KOPT-K1 (cell line): Measurements from ENCODE around the gene PHF20.

Experiments used
- H3K27ac ChIP-seq: fragments of 200-600 bp; sonication (generic); 2 replicates; pipeline ENCODE4 v1.5.1; 2016; ENCODE audit warnings: antibody characterized with exemption, mild to moderate bottlenecking, low read depth, low read length; ENCODE audit not compliant: poor library complexity, severe bottlenecking
- H3K36me3 ChIP-seq: fragments of 200-600 bp; sonication (generic); 2 replicates; pipeline ENCODE4 v1.5.1; 2017; ENCODE audit warnings: antibody characterized with exemption, mild to moderate bottlenecking, low read length, moderate library complexity; ENCODE audit not compliant: insufficient read depth
- H3K9me3 ChIP-seq: fragments of 200-600 bp; sonication (generic); 2 replicates; pipeline ENCODE4 v1.5.1; 2017; ENCODE audit warnings: antibody characterized with exemption, low read length, mild to moderate bottlenecking; ENCODE audit not compliant: insufficient read depth, poor library complexity, severe bottlenecking

The PHF20 gene

DNA sequence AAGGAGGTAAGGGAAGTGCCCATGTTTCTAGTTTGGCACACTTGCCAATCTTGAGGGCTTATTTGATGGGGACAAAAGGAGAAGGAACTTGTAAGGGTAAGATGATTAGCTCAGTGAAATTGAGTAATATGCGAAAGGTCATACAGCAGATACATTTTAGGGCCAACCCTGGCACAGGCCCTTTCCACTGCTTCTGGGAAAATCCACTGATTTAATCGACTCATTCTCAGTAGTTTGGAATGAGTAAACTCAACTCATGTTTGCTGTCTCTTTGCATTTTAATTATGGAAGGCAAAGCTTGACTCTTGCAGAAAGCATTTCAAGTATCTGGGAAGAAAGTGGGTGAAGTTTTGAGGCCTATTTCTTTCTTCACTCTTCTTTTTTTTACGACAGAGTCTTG, 20.0 kb downstream of the PHF20 start:
- H3K36me3 ChIP-seq, result peaks cover 21% of the 10 kb centered on the region
- H3K27ac ChIP-seq, result no peak overlapping the region
- H3K9me3 ChIP-seq, result no peaks in the 10 kb centered on the region

DNA sequence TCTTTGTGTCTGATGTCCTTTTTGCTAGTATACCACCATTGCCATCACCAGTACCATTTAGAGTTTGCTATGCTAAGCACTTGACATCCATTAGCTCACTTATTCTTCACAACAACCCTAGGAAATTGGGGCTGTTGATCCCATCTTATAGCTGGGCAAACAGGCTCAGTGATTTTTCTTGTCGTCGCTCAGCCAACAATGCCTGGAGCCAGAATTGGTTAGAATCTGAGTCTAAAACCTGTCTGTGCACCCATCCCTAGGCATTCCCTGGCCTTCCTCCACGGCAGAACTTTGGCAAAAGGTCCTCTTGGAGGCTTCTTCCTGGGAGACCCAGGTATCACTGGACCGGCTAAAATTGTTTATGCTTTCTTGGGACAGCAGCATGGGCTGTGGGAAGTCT, 20.9 kb downstream of the PHF20 start:
- Histone ChIP-seq H3K9me3 (no peaks in the 10 kb centered on the region), H3K36me3 (peaks cover 20% of the 10 kb centered on the region; the same call in 1 of the 2 replicates), H3K27ac (no peak overlapping the region)

DNA sequence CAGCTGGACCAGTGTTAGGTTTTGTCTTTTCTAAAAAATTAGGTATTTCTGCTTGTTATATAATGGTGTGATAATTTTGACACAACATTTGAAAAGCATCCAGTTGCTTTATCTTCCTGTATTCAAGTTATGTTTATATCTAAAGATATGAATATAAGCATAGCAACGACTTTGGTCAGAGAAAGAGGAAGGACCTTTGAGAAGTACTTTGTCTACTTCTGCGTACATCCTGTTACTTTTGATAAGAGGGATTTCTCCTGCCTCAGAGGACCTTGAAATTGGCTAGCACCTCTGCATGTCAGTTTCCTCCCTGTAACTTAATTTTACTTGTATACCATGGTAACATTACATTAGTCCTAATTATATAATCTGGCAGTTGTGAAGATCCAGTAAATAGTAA, 24.8 kb downstream of the PHF20 start:
- H3K9me3 ChIP-seq, result no peaks in the 10 kb centered on the region
- no peak overlapping the region for H3K27ac ChIP-seq
- H3K36me3 ChIP-seq, result peaks cover 36% of the 10 kb centered on the region

- Histone ChIP-seq H3K36me3 (peaks cover 71% of the 10 kb centered on the region), H3K9me3 (no peaks in the 10 kb centered on the region), H3K27ac (no peak overlapping the region)
Observed at GRCh38 chr20:35801865-35802264, 30.1 kb downstream of the PHF20 start.

DNA sequence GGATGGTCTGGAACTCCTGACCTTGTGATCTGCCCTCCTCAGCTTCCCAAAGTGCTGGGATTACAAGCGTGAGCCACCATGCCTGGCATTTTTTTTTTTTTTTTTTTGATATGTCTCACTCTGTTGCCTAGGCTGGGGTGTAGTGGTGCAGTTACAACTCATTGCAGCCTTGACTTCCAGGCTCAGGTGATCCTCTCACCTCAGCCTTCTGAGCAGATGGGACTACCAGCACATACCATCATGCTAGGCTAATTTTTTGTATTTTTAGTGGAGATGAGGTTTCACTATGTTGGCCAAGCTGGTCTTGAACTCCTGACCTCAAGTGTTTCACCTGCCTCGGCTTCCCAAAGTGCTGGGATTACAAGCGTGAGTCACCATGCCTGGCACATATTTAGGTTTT, 34.3 kb downstream of the PHF20 start:
- no peaks in the 10 kb centered on the region for H3K9me3 ChIP-seq
- H3K36me3 ChIP-seq, result peaks cover 86% of the 10 kb centered on the region
- no peak overlapping the region for H3K27ac ChIP-seq

- Histone ChIP-seq H3K27ac (no peak overlapping the region), H3K9me3 (no peaks in the 10 kb centered on the region), H3K36me3 (peaks cover 82% of the 10 kb centered on the region)
Observed at GRCh38 chr20:35807877-35808276, 36.1 kb downstream of the PHF20 start.

DNA sequence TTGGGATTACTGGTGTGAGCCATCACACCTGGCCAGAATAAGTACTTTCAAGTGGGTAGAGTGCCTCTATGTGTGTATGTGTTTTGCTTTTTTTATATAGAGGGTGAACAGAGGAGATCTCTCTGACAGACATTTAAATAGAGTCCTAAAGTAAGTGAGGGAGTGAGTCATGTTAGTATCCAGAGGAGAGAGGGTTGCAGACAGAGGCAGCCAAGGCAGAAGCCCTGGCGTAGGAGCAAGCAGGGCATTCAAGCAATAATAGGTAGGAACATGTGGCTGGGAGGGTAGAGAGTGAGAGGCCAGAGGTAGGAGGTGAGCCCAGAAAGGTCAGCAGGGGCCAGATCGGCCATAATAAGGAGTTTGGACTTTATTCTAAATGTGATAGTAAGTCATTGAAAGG, 48.9 kb downstream of the PHF20 start:
- H3K36me3 ChIP-seq, result peaks cover 44% of the 10 kb centered on the region
- no peak overlapping the region for H3K27ac ChIP-seq
- H3K9me3 ChIP-seq, result no peaks in the 10 kb centered on the region

DNA sequence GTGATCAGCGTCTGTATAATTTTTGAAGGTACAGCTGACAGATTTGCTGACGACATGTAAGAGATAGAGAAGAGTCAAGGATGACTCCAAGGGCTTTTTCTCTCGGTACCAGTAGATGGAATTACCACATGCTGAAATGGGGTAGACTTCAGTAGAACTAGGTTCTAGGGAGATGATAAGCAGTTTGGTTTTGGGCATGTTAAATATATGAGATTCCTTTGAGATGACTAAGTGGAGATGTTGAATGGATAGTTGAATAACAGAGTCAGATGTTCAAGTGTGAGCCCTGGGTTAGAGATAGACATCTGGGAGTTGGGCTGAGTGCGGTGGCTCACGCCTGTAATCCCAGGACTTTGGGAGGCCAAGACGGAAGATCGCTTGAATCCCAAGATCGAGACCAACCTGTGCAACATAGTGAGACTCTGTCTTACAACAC, 50.0 kb downstream of the PHF20 start:
- Histone ChIP-seq H3K36me3 (peaks cover 44% of the 10 kb centered on the region), H3K9me3 (no peaks in the 10 kb centered on the region), H3K27ac (no peak overlapping the region)

DNA sequence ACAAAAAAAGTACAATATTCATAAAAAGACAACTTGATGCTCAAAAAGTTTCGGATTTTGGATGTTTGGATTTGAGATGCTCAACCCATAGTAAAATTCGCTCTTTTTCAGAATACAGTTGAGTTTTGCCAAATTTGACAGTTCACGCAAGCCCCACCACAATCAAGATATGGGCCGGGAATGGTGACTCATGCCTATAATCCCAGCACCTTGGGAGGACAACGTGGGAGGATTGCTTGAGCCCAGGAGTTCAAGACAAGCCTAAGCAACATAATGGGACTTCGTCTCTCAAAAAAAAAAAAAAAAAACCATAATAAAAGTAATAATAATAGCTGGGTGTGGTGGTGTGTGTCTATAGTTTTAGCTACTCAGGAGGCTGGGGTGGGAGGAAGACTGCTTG, 51.3 kb downstream of the PHF20 start:
- Histone ChIP-seq H3K9me3 (no peaks in the 10 kb centered on the region), H3K36me3 (peaks cover 47% of the 10 kb centered on the region), H3K27ac (no peak overlapping the region)

DNA sequence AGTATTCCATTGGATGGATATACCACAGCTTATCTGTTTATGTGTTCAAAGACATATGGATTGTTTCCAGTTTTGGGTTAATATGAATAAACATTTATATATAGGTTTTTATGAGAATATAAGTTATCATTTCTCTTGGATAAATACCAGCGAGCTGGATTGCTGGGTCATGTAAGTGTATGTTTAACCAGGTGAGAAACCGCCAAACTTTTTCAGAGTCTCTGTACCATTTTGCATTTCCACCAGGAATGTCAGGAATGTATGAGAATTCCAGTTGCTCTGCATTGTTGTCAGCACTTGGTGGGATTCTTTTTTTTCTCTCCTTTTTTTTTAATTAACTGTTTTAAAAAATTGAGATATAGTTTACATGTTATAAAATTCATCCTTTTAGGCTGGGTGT, 52.1 kb downstream of the PHF20 start:
- H3K9me3 ChIP-seq, result no peaks in the 10 kb centered on the region
- no peak overlapping the region for H3K27ac ChIP-seq
- H3K36me3 ChIP-seq, result peaks cover 42% of the 10 kb centered on the region

GRCh38 chr20:35826397-35826998, 54.7 kb downstream of the PHF20 start:
- Histone ChIP-seq H3K9me3 (no peaks in the 10 kb centered on the region), H3K27ac (no peak overlapping the region), H3K36me3 (peaks cover 48% of the 10 kb centered on the region)

DNA sequence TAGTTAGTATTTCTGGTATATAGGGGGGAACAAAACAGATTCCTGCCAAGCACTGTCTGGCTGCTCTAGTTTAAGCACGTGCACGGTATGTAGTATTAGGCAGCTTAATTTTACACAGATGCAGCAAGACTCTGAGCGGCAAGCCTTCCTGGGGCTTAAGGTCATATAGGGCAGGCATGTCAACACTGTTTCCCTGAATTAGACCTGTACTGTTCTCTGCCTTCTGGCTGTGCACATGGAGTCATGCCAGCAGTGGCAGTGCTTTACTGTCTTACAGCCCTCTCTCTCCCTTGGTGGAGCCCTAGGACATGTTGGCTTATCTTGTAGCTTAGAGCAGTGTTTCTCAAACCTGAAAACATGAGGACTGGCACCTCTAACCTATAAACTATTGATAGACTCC, 56.6 kb downstream of the PHF20 start:
- Histone ChIP-seq H3K9me3 (no peaks in the 10 kb centered on the region), H3K27ac (no peak overlapping the region), H3K36me3 (peaks cover 40% of the 10 kb centered on the region)

- peaks cover 36% of the 10 kb centered on the region for H3K36me3 ChIP-seq
- no peaks in the 10 kb centered on the region for H3K9me3 ChIP-seq
- H3K27ac ChIP-seq, result no peak overlapping the region
Observed at GRCh38 chr20:35828916-35829315, 57.1 kb downstream of the PHF20 start.

- Histone ChIP-seq H3K27ac (no peak overlapping the region), H3K36me3 (peaks cover 36% of the 10 kb centered on the region; the same call in 1 of the 2 replicates), H3K9me3 (no peaks in the 10 kb centered on the region)
Observed at GRCh38 chr20:35830264-35830663, 58.4 kb downstream of the PHF20 start.

GRCh38 chr20:35831029-35831428, 59.2 kb downstream of the PHF20 start:
- Histone ChIP-seq H3K9me3 (no peaks in the 10 kb centered on the region), H3K27ac (no peak overlapping the region), H3K36me3 (peaks cover 36% of the 10 kb centered on the region)

GRCh38 chr20:35831971-35832370, 60.2 kb downstream of the PHF20 start:
- H3K9me3 ChIP-seq, result no peaks in the 10 kb centered on the region
- H3K27ac ChIP-seq, result no peak overlapping the region
- H3K36me3 ChIP-seq, result peaks cover 35% of the 10 kb centered on the region
